ENCODE results near the gene IKZF2.

The IKZF2 gene

DNA sequence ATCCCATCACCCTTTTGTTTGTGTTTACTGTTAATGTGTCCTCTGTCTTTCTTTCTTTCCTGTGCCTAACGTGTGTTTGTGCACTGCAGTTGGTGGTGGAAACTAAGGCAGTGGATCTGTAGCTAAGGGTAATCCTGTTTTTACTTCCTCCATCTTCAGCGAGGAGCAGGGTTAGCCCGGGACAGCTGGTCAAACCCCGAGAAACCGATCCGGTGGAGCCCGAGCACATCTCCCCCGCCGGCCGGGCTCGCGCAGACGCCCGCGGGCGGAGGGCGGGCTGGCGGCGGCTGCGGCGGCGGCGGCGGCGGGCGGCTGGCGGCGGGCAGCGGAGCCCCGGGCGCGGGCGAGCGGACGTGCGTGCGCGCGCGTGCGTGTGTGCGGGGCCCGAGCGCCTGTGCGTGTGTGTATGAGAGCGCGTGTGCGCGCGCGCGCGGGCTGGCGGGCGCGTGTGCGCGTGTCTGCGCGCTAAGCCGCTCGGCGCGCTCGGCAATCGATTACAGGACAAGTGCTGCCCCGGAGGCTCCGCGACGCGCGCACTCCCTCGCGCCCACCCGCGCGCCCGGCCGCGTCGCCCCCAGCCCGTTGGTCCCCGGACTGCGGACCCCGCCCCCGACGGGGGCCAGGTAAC, at the start of gene IKZF2:
IKZF2 (minus strand) TSS at position 176 of the 628 bp plus-strand sequence. CDS start 2,983 bp downstream, outside the sequence.
- peak; percentile 78 for DNase-seq

DNA sequence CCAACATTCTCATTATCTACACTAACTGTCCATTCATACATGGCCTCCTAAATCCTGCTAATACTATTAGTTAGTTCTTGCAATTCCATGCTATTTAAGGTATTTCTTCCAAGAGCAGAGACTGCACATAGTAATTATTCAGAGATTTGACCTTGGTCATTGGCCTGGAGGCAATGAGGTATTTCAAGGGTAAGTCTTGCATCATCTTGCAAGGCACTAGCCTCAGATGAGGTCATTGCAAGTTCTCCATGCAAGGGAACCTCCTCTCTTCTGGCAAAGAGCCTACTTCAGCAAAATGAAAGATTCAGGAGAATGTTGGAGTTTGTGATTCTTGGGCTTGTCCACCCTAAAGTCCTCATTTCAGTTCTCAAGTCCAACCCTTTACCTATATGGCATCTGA, 48.5 kb upstream of the IKZF2 start:
- DNase-seq = no peak

DNA sequence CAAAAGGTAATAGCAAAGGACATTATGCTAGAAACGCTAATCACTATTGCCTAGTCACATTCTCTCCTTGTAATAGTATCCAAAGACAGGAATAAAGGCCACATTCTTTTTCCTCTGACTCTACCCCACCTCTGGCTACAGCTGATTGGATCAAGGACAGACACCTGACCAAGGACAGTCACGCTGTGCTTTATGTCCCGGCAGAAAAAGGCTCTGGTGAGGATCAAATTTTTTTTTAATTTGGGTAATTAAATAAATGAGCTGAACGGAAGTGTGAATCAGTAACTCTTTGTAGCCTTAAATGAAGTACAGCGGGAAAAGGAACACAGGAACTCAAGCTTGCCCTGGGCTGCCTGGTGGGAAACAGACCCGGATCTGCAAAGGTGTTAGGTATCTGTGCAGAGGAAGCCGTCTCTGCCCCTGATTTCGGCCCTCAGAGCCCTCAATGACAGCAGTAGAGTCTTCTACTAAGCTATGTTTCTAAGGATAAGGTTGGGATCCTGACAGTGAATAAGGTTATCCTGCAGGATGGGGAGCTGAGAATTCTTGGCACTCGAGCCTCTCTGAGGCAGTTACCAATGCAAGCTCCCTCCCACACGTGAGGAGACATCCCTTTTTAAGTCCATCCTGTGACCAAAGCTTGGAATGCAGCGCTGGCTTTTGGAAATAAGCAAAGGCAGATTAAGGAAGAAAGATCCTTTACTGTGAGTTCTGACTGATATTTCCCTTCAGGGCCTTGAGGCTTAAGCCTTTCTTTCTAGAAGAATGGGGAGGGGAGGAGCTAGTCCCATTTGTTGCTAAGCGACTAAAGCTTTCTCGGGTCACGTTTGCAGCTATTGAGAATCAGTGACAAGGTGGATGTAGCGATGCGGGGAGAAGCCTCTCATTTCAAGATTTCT, 37.8 kb upstream of the IKZF2 start:
- DNase-seq = no peak

DNA sequence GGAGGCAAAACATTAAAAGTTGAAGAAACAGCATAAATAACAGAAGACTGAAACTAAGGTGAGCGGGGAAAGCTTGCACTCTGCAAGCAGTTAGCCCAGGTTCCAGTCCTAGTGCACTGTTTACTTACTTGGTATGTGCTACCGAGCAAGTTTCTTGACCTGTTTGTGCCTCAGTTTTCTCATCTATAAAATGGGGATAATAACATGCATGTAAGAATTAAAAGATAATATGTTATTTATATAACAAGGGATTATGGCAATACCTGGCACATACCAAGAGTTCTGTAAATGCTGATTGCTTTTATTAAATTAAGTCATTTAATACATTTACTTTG, 37.1 kb upstream of the IKZF2 start:
- DNase-seq = no peak

DNA sequence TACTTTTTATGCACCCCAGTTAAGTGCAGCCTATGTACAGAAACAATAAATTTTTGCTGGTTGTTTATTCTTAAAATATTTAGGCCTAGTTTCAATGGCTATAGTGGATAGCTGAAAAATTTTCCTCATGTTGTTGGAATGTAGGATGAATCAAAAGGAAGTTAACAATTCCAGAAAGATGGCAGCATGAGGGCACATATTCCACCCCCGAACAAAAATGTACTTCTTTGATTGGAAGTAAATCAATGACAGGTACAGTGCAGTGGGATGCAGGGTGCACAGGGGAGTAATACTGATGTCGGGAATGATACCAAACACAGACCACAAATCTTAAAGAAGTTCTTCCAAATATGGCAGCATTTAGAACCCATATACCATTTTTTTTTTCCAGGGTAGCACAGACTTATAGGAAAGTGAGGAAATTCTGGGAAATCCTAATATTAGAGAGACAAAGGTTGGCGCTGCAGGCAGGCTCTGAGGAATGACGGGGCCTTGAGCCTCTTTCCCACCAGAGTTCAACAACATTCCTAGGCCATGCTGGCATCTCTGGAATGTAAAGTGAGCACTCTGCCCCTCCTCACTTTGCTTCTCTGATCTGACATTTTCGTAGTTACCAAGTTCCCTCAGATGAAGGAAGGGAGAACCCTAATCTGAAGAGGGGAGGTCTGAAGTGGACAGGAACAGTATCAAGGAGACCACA, 36.6 kb upstream of the IKZF2 start:
- no peak for DNase-seq

DNA sequence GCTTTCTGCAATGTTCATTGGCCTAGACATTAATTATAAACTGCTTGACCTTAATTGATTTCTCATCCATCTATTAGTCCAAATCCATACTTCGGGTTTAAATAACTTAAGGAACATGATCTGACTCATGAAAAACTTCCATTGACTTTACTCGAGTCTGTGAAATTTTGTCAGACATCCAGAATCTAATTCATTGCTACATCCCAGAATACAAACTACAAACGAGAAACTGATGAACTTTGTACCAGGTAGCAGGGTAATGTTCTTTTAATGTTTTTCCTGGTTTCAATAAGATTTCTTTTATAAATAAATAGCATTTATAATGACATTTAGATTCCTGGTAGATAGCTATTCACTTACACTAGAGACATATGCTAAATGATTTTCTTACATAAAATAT, 36.0 kb upstream of the IKZF2 start:
- DNase-seq = no peak

DNA sequence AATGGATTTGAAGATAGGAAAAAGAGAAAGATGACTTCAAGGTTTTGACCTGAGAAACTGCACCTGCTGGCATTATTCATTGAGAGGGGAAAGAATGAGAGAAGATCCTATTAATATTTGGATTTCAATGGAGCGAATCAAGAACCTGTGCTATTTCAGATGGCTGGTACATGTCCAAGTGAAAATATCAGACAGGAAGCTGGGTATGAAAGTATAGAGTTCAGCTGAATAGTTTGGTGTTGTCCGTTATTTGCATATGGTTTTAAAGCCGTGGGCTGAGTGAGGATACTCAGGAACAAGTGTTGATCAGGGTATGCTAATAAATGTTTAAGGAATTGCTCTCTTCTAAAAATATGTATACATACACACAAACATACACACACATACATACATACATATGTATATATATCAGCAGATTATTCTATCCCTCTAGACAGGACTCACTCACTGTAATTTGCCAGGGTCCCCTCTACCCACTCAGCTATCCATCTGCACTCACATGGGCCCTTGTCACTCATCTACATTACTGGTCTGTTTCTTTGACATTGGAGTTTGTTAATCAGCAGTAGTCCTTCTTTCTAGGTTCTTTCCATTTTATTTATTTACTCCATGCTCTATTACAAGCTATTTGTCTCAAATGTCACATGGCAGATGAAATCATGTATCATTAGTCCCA, 33.9 kb upstream of the IKZF2 start:
- DNase-seq = no peak

DNA sequence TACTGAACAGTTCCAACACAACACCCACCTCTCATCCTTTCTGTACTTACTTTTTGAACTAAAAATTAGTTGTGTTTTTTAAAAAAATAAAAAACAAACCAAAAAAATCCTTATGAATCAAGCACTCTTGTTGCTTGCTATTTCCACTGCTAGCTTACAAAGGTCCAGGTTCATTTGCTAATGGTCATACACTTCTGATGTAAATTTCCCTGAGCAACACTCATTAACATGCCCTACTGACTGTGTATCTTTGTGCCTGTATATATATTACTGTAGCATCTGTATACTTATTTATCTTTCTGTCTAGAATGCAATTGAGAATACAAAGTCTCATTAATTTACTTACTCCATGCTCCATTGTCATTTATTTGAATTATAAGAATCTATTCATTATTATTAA, 30.3 kb upstream of the IKZF2 start:
- DNase-seq = no peak

DNA sequence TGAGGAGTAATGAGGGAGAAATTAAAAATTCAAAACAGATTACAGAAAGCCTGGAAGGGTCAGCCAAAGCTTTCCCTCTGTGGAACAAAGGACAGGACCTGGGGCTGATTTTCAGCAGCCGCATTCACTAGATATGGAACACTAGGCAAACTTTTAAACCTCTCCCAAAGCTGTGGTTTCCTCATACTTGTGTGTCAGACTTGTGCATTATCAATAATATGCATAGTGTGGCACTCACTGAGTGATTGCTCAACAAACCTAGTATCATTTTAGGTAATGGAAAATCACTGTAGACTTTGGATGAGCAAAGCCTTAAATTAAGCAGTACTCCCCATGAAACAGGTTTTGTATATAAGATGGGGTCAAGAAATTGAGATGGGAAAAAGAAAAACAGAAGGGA, 26.3 kb upstream of the IKZF2 start:
- DNase-seq = no peak

DNA sequence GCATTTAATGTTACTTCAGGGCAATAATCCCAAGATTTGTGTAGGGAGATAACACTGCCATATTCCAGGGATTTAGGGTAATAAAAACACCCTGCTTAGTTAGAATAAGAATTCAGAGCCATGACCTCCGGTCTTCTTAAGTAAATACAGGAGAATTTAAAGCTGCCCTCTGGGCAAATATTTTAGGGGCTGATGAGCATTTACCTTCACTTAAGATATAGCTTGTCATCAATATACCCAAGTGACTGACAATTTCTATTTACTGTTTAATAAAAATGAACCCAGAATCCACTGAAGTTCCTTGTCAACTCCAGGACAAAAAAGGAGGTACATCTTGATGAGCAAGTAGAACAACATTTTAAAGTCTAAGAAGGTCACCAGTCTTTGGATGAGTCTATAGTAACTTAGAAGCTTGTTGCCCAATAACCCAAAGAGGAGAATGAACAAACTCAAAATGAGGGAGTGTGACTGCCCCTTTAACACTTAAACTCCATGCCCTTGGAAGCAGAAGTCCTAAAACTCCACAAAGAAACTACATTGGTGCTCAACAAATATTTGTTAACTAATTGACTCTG, 24.3 kb upstream of the IKZF2 start:
- DNase-seq = no peak

DNA sequence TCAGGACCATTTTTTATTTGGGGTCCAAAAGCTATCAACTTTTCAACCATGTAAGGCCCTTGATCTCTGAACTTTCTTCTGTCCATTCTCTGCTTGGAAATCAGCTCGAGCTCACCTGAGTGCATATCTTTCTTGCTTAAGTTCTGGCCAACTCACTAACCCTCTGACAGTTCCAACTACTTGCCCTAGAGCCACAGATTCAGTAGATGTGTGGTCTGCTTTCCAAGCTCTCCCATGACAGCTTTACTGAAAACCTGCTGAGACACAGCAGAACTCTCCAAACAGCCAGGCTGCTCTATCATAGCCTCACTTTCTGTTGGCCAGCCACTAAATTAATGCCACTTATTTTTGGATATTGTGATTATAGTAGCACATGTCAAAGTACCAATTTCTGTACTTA, 21.2 kb upstream of the IKZF2 start:
- no peak for DNase-seq

DNA sequence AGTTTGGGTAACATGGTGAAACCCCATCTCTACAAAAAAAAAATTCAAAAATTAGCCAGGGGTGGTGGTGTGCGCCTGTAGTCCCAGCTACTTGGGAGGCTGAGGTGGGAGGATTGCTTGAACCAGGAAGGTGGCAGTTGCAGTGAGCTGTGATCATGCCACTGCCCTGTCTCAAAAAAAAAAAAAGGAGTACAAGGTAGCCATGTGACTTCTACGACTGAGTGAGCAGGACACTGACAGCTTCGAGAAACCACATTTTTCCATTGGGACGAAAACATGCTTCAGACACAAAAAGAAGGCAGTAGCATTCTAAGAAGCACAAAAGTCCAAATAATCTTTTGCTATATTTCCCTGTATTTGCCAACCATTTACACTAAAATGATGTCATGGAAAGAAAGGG, 19.7 kb upstream of the IKZF2 start:
- no peak for DNase-seq

DNA sequence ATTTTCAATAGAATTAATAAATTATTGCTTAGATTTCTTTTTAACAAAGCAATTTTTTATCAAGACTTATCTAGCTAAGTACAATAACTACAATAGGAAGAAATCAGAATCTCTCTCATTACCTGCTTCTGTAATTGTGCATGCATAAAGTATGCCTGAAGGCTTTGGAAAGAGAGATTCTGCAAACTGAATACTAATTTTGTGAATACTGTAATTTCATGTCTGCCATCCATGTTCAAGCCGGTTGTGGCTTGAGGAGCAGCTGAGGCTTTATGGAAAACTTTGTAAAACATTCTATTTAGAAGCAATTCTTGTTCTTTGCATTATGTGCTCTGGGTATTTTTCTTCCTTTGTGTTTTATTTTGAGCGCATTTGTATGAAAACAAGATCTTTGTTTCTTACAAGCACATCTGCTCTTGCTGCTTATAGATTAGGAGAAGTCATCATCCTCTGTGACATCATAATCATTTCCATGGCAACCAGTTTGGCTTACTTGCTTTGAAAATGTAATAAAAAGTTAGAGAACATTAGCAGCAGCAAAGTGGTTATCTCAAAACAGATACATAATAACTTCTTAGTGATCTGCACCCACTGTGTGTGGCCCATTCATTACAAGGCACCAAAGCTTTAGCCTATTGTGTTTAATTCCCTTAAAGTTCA, 16.0 kb upstream of the IKZF2 start:
- no peak for DNase-seq

DNA sequence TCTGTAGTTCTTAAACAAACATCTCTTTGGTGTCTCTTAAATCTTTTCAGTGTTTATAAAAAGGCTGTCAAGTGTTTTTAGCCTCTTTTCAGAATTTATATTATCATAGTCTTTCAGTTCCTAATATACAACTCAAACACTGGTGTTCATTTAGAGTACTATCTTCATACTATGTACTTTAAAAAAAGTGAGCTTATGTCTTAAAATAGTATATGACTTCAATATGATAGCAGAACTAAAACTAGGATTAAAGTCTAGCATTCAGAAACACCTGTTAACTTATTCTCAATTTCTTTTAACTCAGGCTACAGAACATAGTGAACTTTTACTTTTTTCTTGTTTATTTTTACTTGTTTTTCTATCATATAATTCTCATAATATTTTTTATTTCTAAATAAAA, 14.7 kb upstream of the IKZF2 start:
- DNase-seq = no peak

DNA sequence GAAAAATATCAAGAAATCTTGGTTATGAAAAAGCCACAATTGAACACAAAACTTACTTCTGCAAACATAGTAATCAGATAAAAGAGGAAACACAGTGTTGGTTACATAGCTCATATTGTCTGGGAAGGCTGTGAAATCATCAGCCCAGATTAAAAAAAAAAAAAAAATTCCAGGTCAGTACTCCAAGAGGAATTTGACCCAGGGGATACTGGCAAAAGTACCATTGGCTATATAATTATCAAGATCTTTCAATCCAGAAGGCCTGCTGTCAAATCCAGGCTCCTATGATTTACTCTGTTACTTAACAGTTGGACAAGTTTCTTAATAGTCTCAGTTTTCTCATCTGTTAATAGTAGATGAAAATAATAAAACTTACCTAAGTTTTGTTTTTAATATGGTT, 12.9 kb upstream of the IKZF2 start:
- no peak for DNase-seq

DNA sequence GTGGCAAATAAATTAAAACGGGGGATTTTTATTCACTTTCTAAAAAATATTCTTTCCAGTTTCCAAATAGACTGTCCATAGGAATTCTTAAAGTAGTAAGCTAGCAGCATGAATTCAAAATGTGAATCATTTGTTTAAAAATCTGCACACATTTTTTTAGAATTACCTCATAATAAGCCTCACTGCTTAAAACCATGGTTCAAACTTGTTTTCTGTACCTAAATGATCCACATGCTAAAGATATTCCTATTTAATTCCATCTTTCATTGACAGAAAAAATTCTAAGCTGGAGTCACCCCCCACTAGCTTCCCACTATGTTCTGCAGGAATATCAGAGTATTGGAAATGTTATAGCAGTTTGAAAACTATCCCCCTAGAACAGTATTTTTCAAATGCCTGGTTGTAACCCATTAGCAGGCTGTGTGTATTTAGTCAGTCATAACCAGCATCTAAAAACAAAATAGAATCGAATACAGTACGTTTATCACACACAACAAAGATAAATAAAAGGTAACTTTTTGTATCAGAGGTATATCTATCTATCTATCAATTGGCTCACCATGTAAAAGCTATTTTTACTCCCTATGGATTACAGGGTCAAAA, 11.2 kb upstream of the IKZF2 start:
- no peak for DNase-seq

DNA sequence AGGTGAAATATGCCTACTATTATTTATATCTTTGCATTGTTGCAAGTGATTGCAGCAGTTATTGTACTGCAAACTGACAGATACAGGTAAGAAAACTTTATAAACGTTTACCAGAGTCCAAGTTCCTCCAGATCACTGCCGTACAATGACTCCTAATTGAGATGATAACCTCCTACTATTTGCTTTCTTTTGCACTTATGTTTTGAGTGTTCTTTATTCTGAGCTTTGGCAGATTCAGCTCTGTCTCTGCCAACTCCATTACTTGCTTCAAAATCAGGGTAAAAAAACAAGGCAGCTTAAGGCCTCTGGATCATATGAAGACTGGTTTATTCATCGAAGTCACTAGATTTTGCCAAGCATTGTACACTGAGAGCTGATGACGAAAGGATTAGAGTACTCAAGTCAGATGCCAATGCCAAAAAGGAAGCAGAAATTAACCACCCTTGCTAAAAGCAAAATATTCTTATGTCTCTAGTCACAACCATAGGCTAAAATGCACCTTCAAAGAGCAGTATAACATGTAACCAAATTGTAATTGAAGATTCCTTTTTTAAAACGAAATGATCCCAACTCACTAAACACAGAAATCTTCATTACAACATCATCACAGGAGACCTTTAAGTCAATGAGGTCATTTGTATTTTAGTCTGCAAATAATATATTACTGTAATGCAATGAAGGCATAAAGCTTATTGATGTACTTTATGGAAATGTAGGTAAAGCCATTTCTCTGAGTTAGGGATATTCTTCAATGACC, 10.5 kb upstream of the IKZF2 start:
- no peak for DNase-seq

DNA sequence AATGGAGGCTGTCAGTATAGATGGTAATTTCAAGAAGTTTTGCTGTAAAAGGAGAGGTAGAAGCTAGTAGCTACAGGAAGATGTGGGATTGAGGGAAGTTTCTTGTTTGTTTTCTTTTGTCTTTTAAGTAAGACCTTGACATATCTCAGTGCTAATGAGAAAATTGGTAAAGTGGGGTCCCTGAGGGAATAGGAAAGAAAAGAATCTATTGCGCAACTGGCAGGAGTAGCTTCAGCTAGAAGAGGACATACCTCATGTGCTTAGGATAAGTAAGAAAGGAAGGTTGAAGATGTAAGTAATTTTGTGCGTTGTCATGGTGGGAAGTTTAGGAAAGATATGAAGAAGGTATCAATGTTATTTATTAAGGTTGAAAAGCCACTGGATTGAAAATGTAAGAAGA, 8.4 kb upstream of the IKZF2 start:
- no peak for DNase-seq

DNA sequence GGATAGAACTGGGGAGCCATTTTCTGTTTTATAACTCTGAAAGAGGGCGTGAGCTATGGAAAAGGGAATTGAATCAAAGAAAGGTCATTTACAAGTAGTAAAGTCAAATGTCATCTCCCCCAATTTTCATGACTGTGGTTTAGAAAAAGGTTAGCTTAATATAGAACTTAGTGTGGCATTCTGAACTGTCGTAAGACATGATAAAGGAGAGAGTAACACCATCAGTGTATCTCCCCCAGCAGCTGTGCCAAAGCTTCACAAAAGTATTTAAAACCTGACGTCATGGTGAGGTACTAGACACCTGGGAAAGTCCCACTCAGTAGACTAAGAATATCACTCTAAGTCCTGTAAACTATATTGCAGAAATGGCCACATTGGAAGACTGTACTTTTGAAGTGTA, 5.8 kb upstream of the IKZF2 start:
- no peak for DNase-seq

DNA sequence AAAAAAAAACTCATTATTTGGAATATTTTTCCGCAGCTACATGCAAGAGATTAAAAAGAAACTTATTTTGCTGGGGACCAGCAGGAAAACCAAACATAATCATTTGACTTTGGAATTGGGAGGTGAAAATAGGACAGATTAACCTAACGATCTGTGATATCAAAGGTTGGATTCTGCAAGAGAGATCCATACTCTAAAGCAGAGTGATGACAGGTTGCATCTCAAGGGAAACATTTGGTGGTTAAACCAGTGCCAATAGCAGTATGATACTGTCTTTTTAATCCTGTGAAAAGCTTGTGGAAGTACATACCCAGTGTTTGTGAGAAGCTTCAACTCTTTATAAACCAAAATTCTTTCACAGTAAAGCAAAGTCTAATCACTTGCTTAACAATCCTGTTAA, 5.3 kb upstream of the IKZF2 start:
- no peak for DNase-seq

DNA sequence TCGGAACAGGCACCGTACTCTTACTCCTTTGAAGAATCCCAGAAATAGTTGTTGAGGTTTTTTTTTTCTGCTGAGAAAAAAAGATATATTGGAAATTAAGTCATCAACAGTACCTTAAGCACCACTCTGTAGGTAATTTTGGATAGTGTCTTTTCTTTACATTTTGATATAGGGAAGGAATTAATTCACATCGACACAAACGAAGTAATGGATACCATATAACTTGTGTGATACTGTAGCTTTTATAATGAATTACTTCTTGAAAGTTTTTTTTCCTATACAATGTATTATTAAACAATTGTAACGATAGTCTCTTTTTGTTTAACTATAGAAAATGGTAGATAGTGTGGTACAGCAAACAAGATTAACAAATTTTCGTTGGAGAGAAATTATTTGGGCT, 1.5 kb upstream of the IKZF2 start:
- DNase-seq = no peak
